ENCODE results near the gene NBR1. TPM values are rescaled to one million over a fixed set of nuclear protein-coding genes. Genes with fewer than 3 reads are reported as not detected.
A peak's percentile ranks its signal among the peaks of the same experiment; 100 is the strongest.

NBR1 gene
- polyA plus RNA-seq, 3 donors, result 40.4 to 88.5 (median 64.0) TPM

DNA sequence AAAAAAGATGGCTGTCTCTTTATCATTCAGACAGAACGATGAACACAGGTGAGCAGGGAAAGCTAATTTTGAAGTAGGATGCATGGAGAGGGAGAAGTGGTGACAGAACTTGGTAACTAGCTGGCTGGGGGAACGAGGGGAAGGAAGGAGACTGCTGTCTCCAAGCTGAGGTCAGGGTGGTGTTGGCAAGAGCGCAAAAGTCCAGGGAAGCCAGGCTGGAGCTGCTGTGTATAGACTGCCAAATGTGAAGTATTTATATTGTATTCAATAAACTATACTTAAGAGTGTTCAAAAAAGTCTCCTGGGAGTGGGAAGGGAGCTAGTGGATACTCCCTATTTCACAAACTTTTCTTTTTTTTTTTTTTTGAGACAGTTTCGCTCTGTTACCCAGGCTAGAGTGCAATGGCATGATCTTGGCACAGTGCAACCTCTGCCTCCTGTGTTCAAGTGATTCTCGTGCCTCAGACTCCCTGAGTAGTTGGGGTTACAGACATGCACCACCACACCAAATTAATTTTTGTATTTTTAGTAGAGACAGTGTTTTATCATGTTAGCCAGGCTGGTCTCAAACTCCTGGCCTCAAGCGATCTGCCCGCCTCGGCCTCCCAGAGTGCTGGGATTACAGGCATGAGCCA lies 48.8 kb downstream of the NBR1 start:
- intact Hi-C loops (cut with micrococcal nuclease), result no loop called here
- Mint-ChIP-seq H3K27ac (peak overlapping the region in 1 of 7 donors; percentile 31), H3K36me3 (peaks cover 71 to 90% of the 10 kb centered on the region in 2 donors), H3K4me1 (peaks cover 3% of the 10 kb centered on the region), H3K27me3 (ENCODE audit: low read depth in 3 of 3) (peaks cover 0 to 3% (median 0%) of the 10 kb centered on the region in 3 donors), H3K9me3 (peaks cover 0 to 2% (median 0%) of the 10 kb centered on the region in 7 donors), H3K4me3 (no peak overlapping the region)
- Histone ChIP-seq H3K4me3 (replicated peaks in 1 of 3; ENCODE audit: low read depth in 2 of 3, low read length in 3 of 3) (no peak overlapping the region), H3K36me3 (replicated peaks in 1 of 2; ENCODE audit: control insufficient read depth in 1 of 2, insufficient read depth in 2 of 2, low read length in 2 of 2) (peaks cover 65 to 96% of the 10 kb centered on the region in 2 donors), H3K27ac (ENCODE audit: low read depth in 1 of 2, low read length in 2 of 2) (no peak overlapping the region), H3K27me3 (ENCODE audit: control insufficient read depth in 2 of 2, insufficient read depth in 2 of 2, low read length in 2 of 2) (no peaks in the 10 kb centered on the region), H3K4me2 (replicated peaks; ENCODE audit: extremely low read depth, low read length, poor library complexity, severe bottlenecking) (no peak overlapping the region), H3K79me2 (ENCODE audit: insufficient read depth, low read length) (no peaks in the 10 kb centered on the region), H3K4me1 (ENCODE audit: control insufficient read depth in 1 of 2, insufficient read depth in 2 of 2, low read length in 2 of 2) (no peaks in the 10 kb centered on the region), H3K9ac (ENCODE audit: insufficient read depth, low read length, poor library complexity, severe bottlenecking) (no peak overlapping the region), H4K20me1 (ENCODE audit: insufficient read depth, low read length) (peaks cover 72% of the 10 kb centered on the region), H3K9me3 (replicated peaks in 1 of 2; ENCODE audit: control insufficient read depth in 1 of 2, insufficient read depth in 1 of 2, low read length in 2 of 2) (no peaks in the 10 kb centered on the region), H2AFZ (ENCODE audit: insufficient read depth, low read depth, low read length, poor library complexity, severe bottlenecking) (no peak overlapping the region)
- no peak for DNase-seq
- 86% methylated on average over 5 of the region's 8 CpGs for WGBS (ENCODE audit: insufficient coverage)
- TF ChIP-seq CTCF (IDR thresholded peaks at IDR 0.05), result no peak

GRCh38 chr17:43220511-43221125 lies 49.6 kb downstream of the NBR1 start:
- peaks cover 68 to 84% of the 10 kb centered on the region in 2 donors for H3K36me3 Mint-ChIP-seq
- 85% methylated on average over 4 of the region's 9 CpGs for WGBS (ENCODE audit: insufficient coverage)
- H3K4me1 Mint-ChIP-seq, result peaks cover 3% of the 10 kb centered on the region
- H3K27ac Mint-ChIP-seq, result peak overlapping the region in 1 of 7 donors; percentile 32
- Histone ChIP-seq H3K9me3 (replicated peaks in 1 of 2; ENCODE audit: control insufficient read depth in 1 of 2, insufficient read depth in 1 of 2, low read length in 2 of 2) (no peaks in the 10 kb centered on the region), H3K36me3 (replicated peaks in 1 of 2; ENCODE audit: control insufficient read depth in 1 of 2, insufficient read depth in 2 of 2, low read length in 2 of 2) (peaks cover 63 to 93% of the 10 kb centered on the region in 2 donors), H3K9ac (ENCODE audit: insufficient read depth, low read length, poor library complexity, severe bottlenecking) (no peak overlapping the region), H3K4me3 (replicated peaks in 1 of 3; ENCODE audit: low read depth in 2 of 3, low read length in 3 of 3) (no peak overlapping the region), H3K79me2 (ENCODE audit: insufficient read depth, low read length) (no peaks in the 10 kb centered on the region), H4K20me1 (ENCODE audit: insufficient read depth, low read length) (peaks cover 64% of the 10 kb centered on the region), H2AFZ (ENCODE audit: insufficient read depth, low read depth, low read length, poor library complexity, severe bottlenecking) (no peak overlapping the region), H3K27me3 (ENCODE audit: control insufficient read depth in 2 of 2, insufficient read depth in 2 of 2, low read length in 2 of 2) (no peaks in the 10 kb centered on the region), H3K27ac (ENCODE audit: low read depth in 1 of 2, low read length in 2 of 2) (no peak overlapping the region), H3K4me2 (replicated peaks; ENCODE audit: extremely low read depth, low read length, poor library complexity, severe bottlenecking) (no peak overlapping the region), H3K4me1 (ENCODE audit: control insufficient read depth in 1 of 2, insufficient read depth in 2 of 2, low read length in 2 of 2) (no peaks in the 10 kb centered on the region)
- peaks cover 0 to 3% (median 0%) of the 10 kb centered on the region in 3 donors for H3K27me3 Mint-ChIP-seq (ENCODE audit: low read depth in 3 of 3)
- no peak overlapping the region for H3K4me3 Mint-ChIP-seq
- H3K9me3 Mint-ChIP-seq, result peaks cover 0 to 2% (median 0%) of the 10 kb centered on the region in 7 donors
- DNase-seq, result no peak
- intact Hi-C loops (cut with micrococcal nuclease), result no loop called here
- no peak for TF ChIP-seq CTCF (IDR thresholded peaks at IDR 0.05)

All from CD14-positive monocyte (primary cell).